Gastroesophageal sphincter (tissue), 4 donors: ENCODE measurements around the gene HNRNPUL1. TPM values are rescaled to one million over a fixed set of nuclear protein-coding genes. Genes with fewer than 3 reads are reported as not detected.

Experiments used
- ATAC-seq: fragments of 150-250 bp; one replicate; pipeline ENCODE4 v1.9.1; 2016; ENCODE audit warnings: mild to moderate bottlenecking, moderate library complexity
- H3K27ac ChIP-seq, 4 donors: fragments of 200-600 bp; sonication (generic) in 3 of 4; 1 replicate in 3 of 4; 2 replicates in 1 of 4; pipeline ENCODE4 v1.5.1; 2016 to 2019
- H3K27me3 ChIP-seq: fragments of 200-600 bp; sonication (generic); one replicate; pipeline ENCODE4 v1.5.1; 2019
- H3K36me3 ChIP-seq, 2 donors: fragments of 200-600 bp; sonication (generic); one replicate each; pipeline ENCODE4 v1.5.1; 2019; ENCODE audit warnings: control low read depth in 1 of 2
- H3K4me1 ChIP-seq, 3 donors: fragments of 200-600 bp; sonication (generic); 1 replicate in 2 of 3; 2 replicates in 1 of 3; pipeline ENCODE4 v1.5.1; 2016 to 2019; ENCODE audit warnings: control low read depth in 2 of 3
- H3K4me3 ChIP-seq, 2 donors: fragments of 200-600 bp; sonication (generic); one replicate each; pipeline ENCODE4 v1.5.1; 2019; ENCODE audit warnings: mild to moderate bottlenecking in 1 of 2, moderate library complexity in 1 of 2
- H3K9me3 ChIP-seq, 3 donors: fragments of 200-600 bp; sonication (generic); one replicate each; pipeline ENCODE4 v1.5.1; 2017 to 2019; ENCODE audit warnings: control low read depth in 2 of 3
- EP300 ChIP-seq: sonication (generic); formaldehyde crosslinking; IDR thresholded peaks from one replicate; pipeline ENCODE4 v1.6.1; 2017; ENCODE audit warnings: antibody characterized with exemption, mild to moderate bottlenecking
- POLR2A ChIP-seq, 2 donors: fragments of 450-650 bp; IDR thresholded peaks; one replicate each; pipeline ENCODE4 v1.6.1; 2017; ENCODE audit warnings: antibody characterized with exemption in 2 of 2, mild to moderate bottlenecking in 2 of 2, moderate library complexity in 1 of 2
- POLR2AphosphoS5 ChIP-seq: sonication (generic); formaldehyde crosslinking; IDR thresholded peaks from one replicate; pipeline ENCODE4 v1.6.1; 2017; ENCODE audit warnings: antibody characterized with exemption
- WGBS, 2 donors: methylation state at CpG; one replicate each; pipeline ENCODE4 v1.1.5; 2018; ENCODE audit warnings: low coverage in 1 of 2; 5-methylcytosine and 5-hydroxymethylcytosine counted together
- total RNA-seq, 4 donors: library from RNA; depleted of rRNA; stranded (reverse); fragments of >200 nt; gene quantifications; one replicate each; pipeline ENCODE4 v1.1.0, GENCODE V29; 2016
- TF ChIP-seq, protein P1 (sequence below), 4 experiments: fragments of 200-600 bp in 2 of 4; fragments of 450-650 bp in 2 of 4; sonication (generic) in 1 of 4; IDR thresholded peaks; one replicate each; pipeline ENCODE4 v1.5.1; 2017 to 2019; ENCODE audit warnings: antibody characterized with exemption in 4 of 4, mild to moderate bottlenecking in 2 of 4, moderate library complexity in 2 of 4

Gene HNRNPUL1
- total RNA-seq, 4 donors from 2014 or later, result 142 to 204 (median 160) TPM

DNA sequence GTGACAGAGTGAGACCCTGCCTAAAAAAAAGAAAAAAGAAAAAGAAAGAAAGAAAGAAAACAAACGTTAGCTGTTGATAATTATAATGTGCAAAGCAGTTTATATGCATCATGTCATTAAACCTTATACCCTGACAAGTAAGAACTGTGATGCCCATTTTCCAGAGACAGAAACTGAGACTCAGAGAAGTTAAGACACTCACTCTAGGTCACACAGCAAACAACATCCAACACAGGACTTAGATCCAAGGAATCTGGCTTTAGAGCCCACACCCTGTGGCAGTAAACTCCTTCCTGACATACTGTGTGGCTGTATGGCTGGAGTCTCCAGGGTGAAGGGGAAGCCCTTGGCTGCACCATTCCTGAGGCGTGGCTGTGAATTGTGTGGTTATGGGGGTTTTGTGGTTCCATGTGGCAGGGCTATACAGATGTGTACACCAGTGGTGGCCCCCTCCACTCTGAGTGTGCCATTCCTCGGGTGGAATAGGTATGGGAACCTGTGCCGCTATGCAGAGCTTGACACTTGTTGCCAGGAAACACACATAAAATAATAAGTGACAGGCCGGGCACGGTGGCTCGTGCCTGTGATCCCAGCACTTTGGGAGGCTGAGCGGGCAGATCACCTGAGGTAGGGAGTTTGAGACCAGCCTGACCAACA is 29.5 kb upstream of the HNRNPUL1 start:
- H3K4me3 ChIP-seq, result no peak overlapping the region
- H3K27ac ChIP-seq, result no peak overlapping the region
- H3K9me3 ChIP-seq, result no peaks in the 10 kb centered on the region
- H3K36me3 ChIP-seq, result peaks cover 0 to 92% of the 10 kb centered on the region in 2 donors
- peaks cover 0 to 7% (median 0%) of the 10 kb centered on the region in 3 donors for H3K4me1 ChIP-seq
- no peak for TF ChIP-seq EP300
- TF ChIP-seq, protein P1, sequence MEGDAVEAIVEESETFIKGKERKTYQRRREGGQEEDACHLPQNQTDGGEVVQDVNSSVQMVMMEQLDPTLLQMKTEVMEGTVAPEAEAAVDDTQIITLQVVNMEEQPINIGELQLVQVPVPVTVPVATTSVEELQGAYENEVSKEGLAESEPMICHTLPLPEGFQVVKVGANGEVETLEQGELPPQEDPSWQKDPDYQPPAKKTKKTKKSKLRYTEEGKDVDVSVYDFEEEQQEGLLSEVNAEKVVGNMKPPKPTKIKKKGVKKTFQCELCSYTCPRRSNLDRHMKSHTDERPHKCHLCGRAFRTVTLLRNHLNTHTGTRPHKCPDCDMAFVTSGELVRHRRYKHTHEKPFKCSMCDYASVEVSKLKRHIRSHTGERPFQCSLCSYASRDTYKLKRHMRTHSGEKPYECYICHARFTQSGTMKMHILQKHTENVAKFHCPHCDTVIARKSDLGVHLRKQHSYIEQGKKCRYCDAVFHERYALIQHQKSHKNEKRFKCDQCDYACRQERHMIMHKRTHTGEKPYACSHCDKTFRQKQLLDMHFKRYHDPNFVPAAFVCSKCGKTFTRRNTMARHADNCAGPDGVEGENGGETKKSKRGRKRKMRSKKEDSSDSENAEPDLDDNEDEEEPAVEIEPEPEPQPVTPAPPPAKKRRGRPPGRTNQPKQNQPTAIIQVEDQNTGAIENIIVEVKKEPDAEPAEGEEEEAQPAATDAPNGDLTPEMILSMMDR (IDR thresholded peaks at IDR 0.05), result no peak
- no peak for TF ChIP-seq POLR2AphosphoS5
- no peak for TF ChIP-seq POLR2A (IDR thresholded peaks at IDR 0.05)
- H3K27me3 ChIP-seq, result no peaks in the 10 kb centered on the region
- WGBS, 2 donors, result 75 to 100% methylated on average over 1 to 5 of the region's 8 CpGs
- no peak for ATAC-seq

- H3K36me3 ChIP-seq, result peaks cover 0 to 100% of the 10 kb centered on the region in 2 donors
- no peak overlapping the region for H3K4me3 ChIP-seq
- no peaks in the 10 kb centered on the region for H3K27me3 ChIP-seq
- H3K9me3 ChIP-seq, result no peaks in the 10 kb centered on the region
- TF ChIP-seq, protein P1 (IDR thresholded peaks at IDR 0.05), result no peak
- TF ChIP-seq POLR2AphosphoS5, result no peak
- no peak for TF ChIP-seq POLR2A (IDR thresholded peaks at IDR 0.05)
- no peak for TF ChIP-seq EP300
- no peaks in the 10 kb centered on the region for H3K4me1 ChIP-seq
- WGBS, 2 donors, result 60 to 81% methylated on average over 1 to 4 of the region's 4 CpGs
- H3K27ac ChIP-seq, result no peak overlapping the region
- no peak for ATAC-seq
Measured at GRCh38 chr19:41235480-41235879, 28.7 kb upstream of the HNRNPUL1 start.

DNA sequence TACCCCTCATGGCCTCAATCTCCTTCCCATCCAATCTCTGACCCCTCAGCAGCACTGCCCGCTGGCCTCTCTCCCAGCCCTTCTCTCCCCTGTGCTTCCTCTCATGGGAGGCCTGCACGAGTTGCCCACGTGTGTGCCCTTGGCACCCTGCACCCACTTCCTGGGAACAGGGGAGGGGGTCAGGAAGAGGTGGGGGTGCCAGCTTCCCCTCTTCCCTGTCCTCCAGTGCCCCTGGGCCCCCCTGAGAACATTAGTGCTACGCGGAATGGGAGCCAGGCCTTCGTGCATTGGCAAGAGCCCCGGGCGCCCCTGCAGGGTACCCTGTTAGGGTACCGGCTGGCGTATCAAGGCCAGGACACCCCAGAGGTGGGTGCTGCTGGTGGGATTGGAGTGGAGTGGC is 25.9 kb upstream of the HNRNPUL1 start:
- 83% methylated on average over 1 of the region's 10 CpGs; no CpG with 5 or more reads in 1 of the 2 donors for WGBS, 2 donors
- H3K4me1 ChIP-seq, result no peaks in the 10 kb centered on the region
- H3K4me3 ChIP-seq, result no peak overlapping the region
- ATAC-seq, result no peak
- H3K27me3 ChIP-seq, result no peaks in the 10 kb centered on the region
- TF ChIP-seq EP300 (no peak), POLR2A (IDR thresholded peaks at IDR 0.05) (no peak), POLR2AphosphoS5 (no peak)
- TF ChIP-seq, protein P1 (IDR thresholded peaks at IDR 0.05), result no peak
- no peak overlapping the region for H3K27ac ChIP-seq
- no peaks in the 10 kb centered on the region for H3K9me3 ChIP-seq
- H3K36me3 ChIP-seq, result peaks cover 0 to 100% of the 10 kb centered on the region in 2 donors

DNA sequence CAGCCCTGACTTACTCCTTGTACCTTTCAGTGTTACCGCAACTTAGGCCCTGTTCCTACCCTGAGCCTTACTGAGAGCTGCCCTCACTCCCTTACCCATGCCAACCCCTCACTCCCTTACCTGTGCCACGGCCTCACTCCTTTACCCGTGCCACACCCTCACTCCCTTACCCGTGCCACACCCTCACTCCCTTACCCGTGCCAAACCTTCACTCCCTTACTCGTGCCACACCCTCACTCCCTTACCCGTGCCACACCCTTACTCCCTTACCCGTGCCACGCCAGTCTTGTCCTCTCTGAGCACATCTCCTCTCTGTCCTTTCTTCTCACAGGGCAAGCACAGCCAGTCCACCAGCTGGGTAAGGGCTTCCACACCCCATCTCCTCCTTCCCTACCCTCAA is 24.8 kb upstream of the HNRNPUL1 start:
- 83% methylated on average over 8 to 9 of the region's 9 CpGs for WGBS, 2 donors
- Histone ChIP-seq H3K36me3 (peaks cover 0 to 100% of the 10 kb centered on the region in 2 donors), H3K27me3 (no peaks in the 10 kb centered on the region), H3K27ac (no peak overlapping the region), H3K4me3 (no peak overlapping the region), H3K9me3 (no peaks in the 10 kb centered on the region), H3K4me1 (no peaks in the 10 kb centered on the region)
- ATAC-seq, result no peak
- TF ChIP-seq, protein P1 (IDR thresholded peaks at IDR 0.05), result no peak
- TF ChIP-seq POLR2AphosphoS5 (no peak), POLR2A (IDR thresholded peaks at IDR 0.05) (no peak), EP300 (no peak)

DNA sequence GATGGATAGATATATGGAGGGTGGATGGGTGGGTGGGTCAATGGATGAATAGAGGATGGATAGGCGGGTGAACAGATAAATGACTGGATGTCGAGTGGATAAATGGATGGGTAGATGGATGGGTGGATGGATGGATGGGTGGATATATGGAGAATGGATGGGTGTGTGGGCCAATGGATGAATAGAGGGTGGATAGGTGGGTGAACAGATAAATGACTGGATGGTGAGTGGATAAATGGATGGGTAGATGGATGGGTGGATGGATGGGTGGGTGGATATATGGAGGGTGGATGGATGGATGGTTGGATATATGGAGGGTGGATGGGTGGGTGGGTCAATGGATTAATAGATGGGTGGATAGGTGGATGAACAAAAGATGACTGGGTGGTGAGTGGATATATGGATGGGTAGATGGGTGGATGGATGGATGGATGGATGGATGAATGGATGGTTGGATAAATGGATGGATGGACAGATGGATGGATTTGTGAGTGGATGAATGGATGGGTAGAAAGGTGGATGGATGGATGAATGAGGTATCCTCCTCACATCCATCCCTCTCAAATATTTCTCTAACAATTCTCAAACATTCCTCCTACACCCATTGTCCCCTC is 24.1 kb upstream of the HNRNPUL1 start:
- Histone ChIP-seq H3K36me3 (peaks cover 0 to 100% of the 10 kb centered on the region in 2 donors), H3K4me3 (no peak overlapping the region), H3K9me3 (no peaks in the 10 kb centered on the region), H3K27me3 (no peaks in the 10 kb centered on the region), H3K4me1 (no peaks in the 10 kb centered on the region), H3K27ac (no peak overlapping the region)
- no peak for TF ChIP-seq POLR2AphosphoS5
- TF ChIP-seq, protein P1 (IDR thresholded peaks at IDR 0.05), result no peak
- no peak for TF ChIP-seq EP300
- TF ChIP-seq POLR2A (IDR thresholded peaks at IDR 0.05), result no peak
- ATAC-seq, result no peak
- 78 to 83% methylated on average over 2 of the region's 2 CpGs for WGBS, 2 donors
